ENCODE measurements around the gene USP34. TPM values are rescaled to one million over a fixed set of nuclear protein-coding genes. Genes with fewer than 3 reads are reported as not detected.
"Not testable (repeated sequence)": the region's sequence is repeated elsewhere in the genome, so short reads cannot be mapped to it uniquely, and the experiment has no call there.

Gene USP34
- total RNA-seq, 4 donors from 2014 or later, result 124 to 147 (median 135) TPM

- ATAC-seq (ENCODE audit: low FRiP score) (no peak), DNase-seq (ENCODE audit: low spot score) (no peak)
- no peak for TF ChIP-seq CTCF (IDR thresholded peaks at IDR 0.05)
Measured at GRCh38 chr2:61456070-61456745, 14.7 kb downstream of the USP34 start.

GRCh38 chr2:61454972-61455371 is 15.9 kb downstream of the USP34 start:
- not testable (repeated sequence) for ATAC-seq (ENCODE audit: low FRiP score); DNase-seq (ENCODE audit: low spot score)

GRCh38 chr2:61454383-61454782 is 16.5 kb downstream of the USP34 start:
- no peak for TF ChIP-seq CTCF (IDR thresholded peaks at IDR 0.05)
- DNase-seq (ENCODE audit: low spot score) (no peak), ATAC-seq (ENCODE audit: low FRiP score) (no peak)

- ATAC-seq (ENCODE audit: low FRiP score) (no peak), DNase-seq (ENCODE audit: low spot score) (no peak)
- TF ChIP-seq CTCF (IDR thresholded peaks at IDR 0.05), result no peak
Measured at GRCh38 chr2:61452392-61452791, 18.5 kb downstream of the USP34 start.

GRCh38 chr2:61451178-61451577 is 19.7 kb downstream of the USP34 start:
- no peak for ATAC-seq (ENCODE audit: low FRiP score)
- TF ChIP-seq CTCF (IDR thresholded peaks at IDR 0.05), result no peak
- DNase-seq (ENCODE audit: low spot score), result no peak

GRCh38 chr2:61450144-61450543 is 20.7 kb downstream of the USP34 start:
- no peak for TF ChIP-seq CTCF (IDR thresholded peaks at IDR 0.05)
- ATAC-seq (ENCODE audit: low FRiP score), result no peak
- no peak for DNase-seq (ENCODE audit: low spot score)

- TF ChIP-seq CTCF (IDR thresholded peaks at IDR 0.05), result no peak
- ATAC-seq (ENCODE audit: low FRiP score), result no peak
- no peak for DNase-seq (ENCODE audit: low spot score)
Measured at GRCh38 chr2:61448229-61448628, 22.7 kb downstream of the USP34 start.

- not testable (repeated sequence) for ATAC-seq (ENCODE audit: low FRiP score)
Measured at GRCh38 chr2:61446971-61447370, 23.9 kb downstream of the USP34 start.

More at GRCh38 chr2:61446971-61447370, 23.9 kb downstream of the USP34 start:
- not testable (repeated sequence) for DNase-seq (ENCODE audit: low spot score)
